GM23338 (cell line): Measurements from ENCODE around the gene VSTM2L. TPM values are rescaled to one million over a fixed set of nuclear protein-coding genes. Genes with fewer than 3 reads are reported as not detected.

ENCODE experiments used
- ATAC-seq: fragments of 200-7000 bp; cut with Tn5 transposase; 3 replicates; pipeline ENCODE4 v1.9.1; 2020
- DNase-seq: peaks from one replicate; pipeline ENCODE4 v3.0.0-alpha.2; 2015; ENCODE audit warnings: low spot score
- H2AFZ ChIP-seq: fragments of 200-600 bp; sonication (generic); 2 replicates; pipeline ENCODE4 v1.8.0; 2016; ENCODE audit warnings: antibody characterized with exemption, mild to moderate bottlenecking, moderate library complexity
- H3F3A ChIP-seq: fragments of 200-600 bp; sonication (generic); replicated peaks from 2 replicates; pipeline ENCODE4 v1.8.0; 2017; ENCODE audit warnings: antibody characterized with exemption, mixed run types, low read depth
- H3K27ac ChIP-seq: fragments of 200-600 bp; sonication (generic); 2 replicates; pipeline ENCODE4 v1.6.1; 2016; ENCODE audit warnings: low read depth
- H3K27me3 ChIP-seq: fragments of 200-600 bp; sonication (generic); 2 replicates; pipeline ENCODE4 v1.8.0; 2016; ENCODE audit warnings: mild to moderate bottlenecking, mixed run types, moderate library complexity; ENCODE audit not compliant: insufficient read depth
- H3K36me3 ChIP-seq: fragments of 200-600 bp; sonication (generic); 2 replicates; pipeline ENCODE4 v1.8.0; 2016; ENCODE audit warnings: mild to moderate bottlenecking; ENCODE audit not compliant: insufficient read depth
- H3K4me1 ChIP-seq: fragments of 200-600 bp; sonication (generic); 2 replicates; pipeline ENCODE4 v1.8.0; 2016; ENCODE audit warnings: mild to moderate bottlenecking, moderate library complexity; ENCODE audit not compliant: insufficient read depth
- H3K4me2 ChIP-seq: fragments of 200-600 bp; sonication (generic); 2 replicates; pipeline ENCODE4 v1.7.1; 2017; ENCODE audit warnings: mixed run types
- H3K4me3 ChIP-seq: fragments of 200-600 bp; sonication (generic); 2 replicates; pipeline ENCODE4 v1.6.1; 2016; ENCODE audit warnings: mixed run types
- H3K79me2 ChIP-seq: fragments of 200-600 bp; sonication (generic); replicated peaks from 2 replicates; pipeline ENCODE4 v1.8.0; 2017; ENCODE audit warnings: mild to moderate bottlenecking; ENCODE audit not compliant: insufficient read depth
- H3K9me2 ChIP-seq: fragments of 200-600 bp; sonication (generic); 2 replicates; pipeline ENCODE4 v1.8.0; 2017; ENCODE audit not compliant: insufficient read depth
- H4K20me1 ChIP-seq: fragments of 200-600 bp; sonication (generic); replicated peaks from 2 replicates; pipeline ENCODE4 v1.8.0; 2017; ENCODE audit warnings: mild to moderate bottlenecking; ENCODE audit not compliant: insufficient read depth
- H3K27ac Mint-ChIP-seq: 2 replicates; pipeline ENCODE4 v1.8.0; 2020; ENCODE audit warnings: inconsistent platforms, mild to moderate bottlenecking, moderate library complexity, mixed read lengths
- H3K27me3 Mint-ChIP-seq: 3 replicates; pipeline ENCODE4 v1.8.0; 2022; ENCODE audit warnings: low read depth, mild to moderate bottlenecking, moderate library complexity, mixed read lengths, inconsistent platforms; ENCODE audit not compliant: insufficient read depth, poor library complexity
- H3K36me3 Mint-ChIP-seq: 3 replicates; pipeline ENCODE4 v1.8.0; 2021; ENCODE audit warnings: low read depth, mild to moderate bottlenecking, inconsistent platforms, moderate library complexity, mixed read lengths
- H3K4me1 Mint-ChIP-seq: 3 replicates; pipeline ENCODE4 v1.8.0; 2020; ENCODE audit warnings: mild to moderate bottlenecking, inconsistent platforms, mixed read lengths
- H3K4me3 Mint-ChIP-seq: 3 replicates; pipeline ENCODE4 v1.8.0; 2021; ENCODE audit warnings: moderate library complexity, mild to moderate bottlenecking, inconsistent platforms, mixed read lengths
- H3K9me3 Mint-ChIP-seq: 3 replicates; pipeline ENCODE4 v1.8.0; 2020; ENCODE audit warnings: moderate library complexity, mild to moderate bottlenecking, inconsistent platforms, mixed read lengths
- CTCF ChIP-seq, 2 experiments: fragments of 200-600 bp in 1 of 2; sonication (generic) in 1 of 2; conservative IDR thresholded peaks; 2 replicates each; pipeline versions ENCODE4 v1.5.1 to v1.6.1; 2016 to 2017; ENCODE audit warnings: antibody characterized with exemption in 2 of 2, low read depth in 2 of 2, mild to moderate bottlenecking in 2 of 2, moderate library complexity in 1 of 2
- EZH2 ChIP-seq: fragments of 200-600 bp; sonication (generic); IDR thresholded peaks from one replicate; pipeline ENCODE4 v1.8.0; 2017; ENCODE audit warnings: antibody characterized with exemption, mild to moderate bottlenecking, low read depth; ENCODE audit not compliant: unreplicated experiment
- STAT1 ChIP-seq: IDR thresholded peaks from one replicate; pipeline ENCODE4 v1.6.1; 2016; ENCODE audit warnings: antibody characterized with exemption; ENCODE audit not compliant: unreplicated experiment
- ZNF331 ChIP-seq: fragments of 250-450 bp; sonication (Bioruptor Pico); IDR thresholded peaks from 2 replicates; pipeline ENCODE4 v1.5.0; 2020; ENCODE audit warnings: low read depth, mild to moderate bottlenecking, moderate library complexity
- polyA plus RNA-seq: library from polyadenylated mRNA; unstranded; fragments of >200 nt; fragmentation: Nextera tagmentation; extraction: Ambion mirVana; gene quantifications from 2 replicates; pipeline ENCODE4 v1.2.1, GENCODE V29; 2016
- total RNA-seq: library from RNA; depleted of rRNA; stranded (reverse); fragments of >200 nt; shearing (Covaris generic); gene quantifications from 2 replicates; pipeline ENCODE4 v1.2.3, GENCODE V29; 2014
- TF ChIP-seq, protein P1 (sequence below): fragments of 250-450 bp; sonication (Bioruptor Pico); IDR thresholded peaks from 2 replicates; pipeline ENCODE4 v1.5.0; 2020; ENCODE audit warnings: mild to moderate bottlenecking, moderate library complexity

The VSTM2L gene
- total and polyA plus RNA-seq, 2 experiments from 2014 or later = 0.60 to 1.9 TPM

- H3K4me1 Mint-ChIP-seq = peaks cover 29% of the 10 kb centered on the region
- H3K79me2 ChIP-seq = no peaks in the 10 kb centered on the region
- H3K4me3 Mint-ChIP-seq = peak overlapping the region; percentile 13; the same call in 2 of the 3 replicates
- H3K27me3 Mint-ChIP-seq = peaks cover 13% of the 10 kb centered on the region
- H3K36me3 ChIP-seq = peaks cover 2% of the 10 kb centered on the region; the same call in 1 of the 2 replicates
- H3K9me2 ChIP-seq = no peaks in the 10 kb centered on the region
- H3K27ac ChIP-seq = no peak overlapping the region
- H3K36me3 Mint-ChIP-seq = no peaks in the 10 kb centered on the region; the same call in 2 of the 3 replicates
- H4K20me1 ChIP-seq = no peaks in the 10 kb centered on the region
- DNase-seq = no peak
- H2AFZ ChIP-seq = no peak overlapping the region
- ATAC-seq = no peak
- H3K4me1 ChIP-seq = peaks cover 31% of the 10 kb centered on the region
- H3K4me2 ChIP-seq = peak overlapping the region; percentile 71; the same call in 1 of the 2 replicates
- no peak overlapping the region for H3K27ac Mint-ChIP-seq
- no peak for TF ChIP-seq ZNF331 (CRISPR knock-in tag)
- TF ChIP-seq EZH2 = no peak
- no peak for TF ChIP-seq STAT1
- no peaks in the 10 kb centered on the region; the same call in 1 of the 2 replicates for H3K27me3 ChIP-seq
- no peak overlapping the region for H3K4me3 ChIP-seq
- H3F3A ChIP-seq = no peaks in the 10 kb centered on the region
- H3K9me3 Mint-ChIP-seq = no peaks in the 10 kb centered on the region
Observed at GRCh38 chr20:37977786-37978185, 74.9 kb downstream of the VSTM2L start.

GRCh38 chr20:37979021-37979985, 76.4 kb downstream of the VSTM2L start:
- no peak overlapping the region for H3K27ac ChIP-seq

More at GRCh38 chr20:37979021-37979985, 76.4 kb downstream of the VSTM2L start:
- H3K4me3 ChIP-seq = no peak overlapping the region
- Mint-ChIP-seq H3K4me1 (peaks cover 22% of the 10 kb centered on the region), H3K4me3 (no peak overlapping the region), H3K36me3 (peaks cover 4% of the 10 kb centered on the region; the same call in 2 of the 3 replicates), H3K27me3 (peaks cover 12% of the 10 kb centered on the region), H3K9me3 (no peaks in the 10 kb centered on the region; the same call in 2 of the 3 replicates), H3K27ac (no peak overlapping the region)
- no peak overlapping the region for H3K4me2 ChIP-seq
- no peaks in the 10 kb centered on the region for H3K27me3 ChIP-seq
- peak in 1 of 2 experiments; percentile 9; a peak in 1 of 4 replicates for TF ChIP-seq CTCF (conservative IDR thresholded peaks at IDR 0.05; ENCODE audit: low read depth in 2 of 2)
- TF ChIP-seq, protein P1, sequence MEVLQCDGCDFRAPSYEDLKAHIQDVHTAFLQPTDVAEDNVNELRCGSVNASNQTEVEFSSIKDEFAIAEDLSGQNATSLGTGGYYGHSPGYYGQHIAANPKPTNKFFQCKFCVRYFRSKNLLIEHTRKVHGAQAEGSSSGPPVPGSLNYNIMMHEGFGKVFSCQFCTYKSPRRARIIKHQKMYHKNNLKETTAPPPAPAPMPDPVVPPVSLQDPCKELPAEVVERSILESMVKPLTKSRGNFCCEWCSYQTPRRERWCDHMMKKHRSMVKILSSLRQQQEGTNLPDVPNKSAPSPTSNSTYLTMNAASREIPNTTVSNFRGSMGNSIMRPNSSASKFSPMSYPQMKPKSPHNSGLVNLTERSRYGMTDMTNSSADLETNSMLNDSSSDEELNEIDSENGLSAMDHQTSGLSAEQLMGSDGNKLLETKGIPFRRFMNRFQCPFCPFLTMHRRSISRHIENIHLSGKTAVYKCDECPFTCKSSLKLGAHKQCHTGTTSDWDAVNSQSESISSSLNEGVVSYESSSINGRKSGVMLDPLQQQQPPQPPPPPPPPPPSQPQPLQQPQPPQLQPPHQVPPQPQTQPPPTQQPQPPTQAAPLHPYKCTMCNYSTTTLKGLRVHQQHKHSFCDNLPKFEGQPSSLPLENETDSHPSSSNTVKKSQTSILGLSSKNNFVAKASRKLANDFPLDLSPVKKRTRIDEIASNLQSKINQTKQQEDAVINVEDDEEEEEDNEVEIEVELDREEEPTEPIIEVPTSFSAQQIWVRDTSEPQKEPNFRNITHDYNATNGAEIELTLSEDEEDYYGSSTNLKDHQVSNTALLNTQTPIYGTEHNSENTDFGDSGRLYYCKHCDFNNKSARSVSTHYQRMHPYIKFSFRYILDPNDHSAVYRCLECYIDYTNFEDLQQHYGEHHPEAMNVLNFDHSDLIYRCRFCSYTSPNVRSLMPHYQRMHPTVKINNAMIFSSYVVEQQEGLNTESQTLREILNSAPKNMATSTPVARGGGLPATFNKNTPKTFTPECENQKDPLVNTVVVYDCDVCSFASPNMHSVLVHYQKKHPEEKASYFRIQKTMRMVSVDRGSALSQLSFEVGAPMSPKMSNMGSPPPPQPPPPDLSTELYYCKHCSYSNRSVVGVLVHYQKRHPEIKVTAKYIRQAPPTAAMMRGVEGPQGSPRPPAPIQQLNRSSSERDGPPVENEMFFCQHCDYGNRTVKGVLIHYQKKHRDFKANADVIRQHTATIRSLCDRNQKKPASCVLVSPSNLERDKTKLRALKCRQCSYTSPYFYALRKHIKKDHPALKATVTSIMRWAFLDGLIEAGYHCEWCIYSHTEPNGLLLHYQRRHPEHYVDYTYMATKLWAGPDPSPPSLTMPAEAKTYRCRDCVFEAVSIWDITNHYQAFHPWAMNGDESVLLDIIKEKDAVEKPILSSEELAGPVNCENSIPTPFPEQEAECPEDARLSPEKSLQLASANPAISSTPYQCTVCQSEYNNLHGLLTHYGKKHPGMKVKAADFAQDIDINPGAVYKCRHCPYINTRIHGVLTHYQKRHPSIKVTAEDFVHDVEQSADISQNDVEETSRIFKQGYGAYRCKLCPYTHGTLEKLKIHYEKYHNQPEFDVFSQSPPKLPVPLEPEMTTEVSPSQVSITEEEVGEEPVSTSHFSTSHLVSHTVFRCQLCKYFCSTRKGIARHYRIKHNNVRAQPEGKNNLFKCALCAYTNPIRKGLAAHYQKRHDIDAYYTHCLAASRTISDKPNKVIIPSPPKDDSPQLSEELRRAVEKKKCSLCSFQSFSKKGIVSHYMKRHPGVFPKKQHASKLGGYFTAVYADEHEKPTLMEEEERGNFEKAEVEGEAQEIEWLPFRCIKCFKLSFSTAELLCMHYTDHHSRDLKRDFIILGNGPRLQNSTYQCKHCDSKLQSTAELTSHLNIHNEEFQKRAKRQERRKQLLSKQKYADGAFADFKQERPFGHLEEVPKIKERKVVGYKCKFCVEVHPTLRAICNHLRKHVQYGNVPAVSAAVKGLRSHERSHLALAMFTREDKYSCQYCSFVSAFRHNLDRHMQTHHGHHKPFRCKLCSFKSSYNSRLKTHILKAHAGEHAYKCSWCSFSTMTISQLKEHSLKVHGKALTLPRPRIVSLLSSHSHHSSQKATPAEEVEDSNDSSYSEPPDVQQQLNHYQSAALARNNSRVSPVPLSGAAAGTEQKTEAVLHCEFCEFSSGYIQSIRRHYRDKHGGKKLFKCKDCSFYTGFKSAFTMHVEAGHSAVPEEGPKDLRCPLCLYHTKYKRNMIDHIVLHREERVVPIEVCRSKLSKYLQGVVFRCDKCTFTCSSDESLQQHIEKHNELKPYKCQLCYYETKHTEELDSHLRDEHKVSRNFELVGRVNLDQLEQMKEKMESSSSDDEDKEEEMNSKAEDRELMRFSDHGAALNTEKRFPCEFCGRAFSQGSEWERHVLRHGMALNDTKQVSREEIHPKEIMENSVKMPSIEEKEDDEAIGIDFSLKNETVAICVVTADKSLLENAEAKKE = no peak
- ATAC-seq (no peak), DNase-seq (no peak)
- H3K4me1 ChIP-seq = peaks cover 20% of the 10 kb centered on the region
- no peaks in the 10 kb centered on the region for H3K9me2 ChIP-seq
- no peaks in the 10 kb centered on the region for H4K20me1 ChIP-seq
- H3F3A ChIP-seq = no peaks in the 10 kb centered on the region
- peaks cover 4% of the 10 kb centered on the region; the same call in 1 of the 2 replicates for H3K36me3 ChIP-seq
- H3K79me2 ChIP-seq = no peaks in the 10 kb centered on the region
- no peak overlapping the region for H2AFZ ChIP-seq
